Transverse colon (tissue), 4 donors: ENCODE measurements around the gene PAK6. TPM values are rescaled to one million over a fixed set of nuclear protein-coding genes. Genes with fewer than 3 reads are reported as not detected.

ENCODE experiments used
- DNase-seq: peaks from one replicate; pipeline ENCODE4 v3.0.0-alpha.2; 2019
- H3K27ac ChIP-seq, 4 donors: fragments of 200-600 bp; sonication (generic); 2 replicates each; pipeline ENCODE4 v1.5.1; 2016 to 2018; ENCODE audit warnings: inconsistent platforms in 4 of 4
- H3K27me3 ChIP-seq: fragments of 200-600 bp; sonication (generic); 2 replicates; pipeline ENCODE4 v1.5.1; 2017; ENCODE audit warnings: inconsistent platforms
- H3K36me3 ChIP-seq, 4 donors: fragments of 200-600 bp; sonication (generic); 2 replicates each; pipeline ENCODE4 v1.5.1; 2017 to 2019; ENCODE audit warnings: inconsistent platforms in 4 of 4
- H3K4me1 ChIP-seq, 4 donors: fragments of 200-600 bp; sonication (generic); 2 replicates each; pipeline ENCODE4 v1.5.1; 2017 to 2020; ENCODE audit warnings: inconsistent platforms in 4 of 4
- H3K4me3 ChIP-seq, 4 donors: fragments of 200-600 bp; sonication (generic); 1 replicate in 1 of 4; 2 replicates in 3 of 4; pipeline versions ENCODE4 v1.5.1 to v1.6.1; 2017 to 2019; ENCODE audit warnings: inconsistent platforms in 4 of 4
- H3K9me3 ChIP-seq, 2 donors: fragments of 200-600 bp; sonication (generic); 2 replicates each; pipeline ENCODE4 v1.5.1; 2017 to 2019; ENCODE audit warnings: inconsistent platforms in 2 of 2
- CTCF ChIP-seq, 5 experiments: fragments of 200-600 bp in 3 of 5; fragments of 450-650 bp in 2 of 5; sonication (generic) in 3 of 5; IDR thresholded peaks; 1 replicate in 2 of 5; 2 replicates in 3 of 5; pipeline ENCODE4 v1.5.1; 2016 to 2017; ENCODE audit warnings: antibody characterized with exemption in 5 of 5, inconsistent platforms in 3 of 5, mild to moderate bottlenecking in 2 of 5, moderate library complexity in 1 of 5
- EP300 ChIP-seq: sonication (generic); formaldehyde crosslinking; IDR thresholded peaks from one replicate; pipeline ENCODE4 v1.6.1; 2017; ENCODE audit warnings: antibody characterized with exemption, low read depth
- POLR2A ChIP-seq: fragments of 450-650 bp; IDR thresholded peaks from one replicate; pipeline ENCODE4 v1.6.1; 2016; ENCODE audit warnings: antibody characterized with exemption, mild to moderate bottlenecking, moderate library complexity
- POLR2AphosphoS5 ChIP-seq, 3 donors: sonication (generic); formaldehyde crosslinking; IDR thresholded peaks; one replicate each; pipeline ENCODE4 v1.6.1; 2016; ENCODE audit warnings: antibody characterized with exemption in 3 of 3
- WGBS, 2 donors: methylation state at CpG; one replicate each; pipeline ENCODE4 v1.1.5; 2018; ENCODE audit warnings: low coverage in 1 of 2; 5-methylcytosine and 5-hydroxymethylcytosine counted together
- in situ Hi-C, 4 donors: fragments of 200-750 bp; cut with MboI; loops; one replicate each; pipeline versions ENCODE4 v1.15.0 to v1.15.1; 2017; ENCODE audit warnings: low sequenced_read_pairs in 3 of 4, low pct_ligation_motif_present in 1 of 4, low pct_unique_long_range_greater_than_20kb in 1 of 4
- intact Hi-C: fragments of 100-400 bp; cut with DNase I; formaldehyde crosslinking; loops from one replicate; pipeline ENCODE4 v1.15.1; 2023; ENCODE audit warnings: low total_unique reads
- total RNA-seq, 4 donors: library from RNA; depleted of rRNA; stranded (reverse); fragments of >200 nt; gene quantifications; one replicate each; pipeline ENCODE4 v1.1.0, GENCODE V29; 2016

The PAK6 gene
- total RNA-seq, 4 donors from 2014 or later, result 3.0 to 7.5 (median 4.5) TPM

- TF ChIP-seq EP300 (no peak), POLR2A (no peak), POLR2AphosphoS5 (IDR thresholded peaks at IDR 0.05) (no peak), CTCF (IDR thresholded peaks at IDR 0.05) (no peak)
- Histone ChIP-seq H3K4me3 (no peak overlapping the region), H3K4me1 (peaks cover 0 to 3% (median 0%) of the 10 kb centered on the region in 4 donors), H3K27ac (no peak overlapping the region), H3K36me3 (no peaks in the 10 kb centered on the region), H3K9me3 (no peaks in the 10 kb centered on the region), H3K27me3 (no peaks in the 10 kb centered on the region)
- DNase-seq, result no peak
- in situ Hi-C loops (loop anchor here in 2 of 4 donors (5.0 to 25.0 kb wide), 2 partner anchors 50 to 185 kb away; partner anchors contain the start of gene SRP14 (in 1 of the 2)), intact Hi-C loops (loop anchor here (5.0 kb wide), 1 partner anchor 325 kb away; no protein-coding TSS in a partner anchor)
- WGBS, 2 donors, result 91% methylated on average over 6 of the region's 6 CpGs
Measured at GRCh38 chr15:40222131-40222530, 16.7 kb upstream of the PAK6 start.

GRCh38 chr15:40226736-40227135 lies 12.1 kb upstream of the PAK6 start:
- no peak for TF ChIP-seq POLR2A
- no peak for TF ChIP-seq POLR2AphosphoS5 (IDR thresholded peaks at IDR 0.05)
- no peak for TF ChIP-seq EP300
- intact Hi-C loops, result no loop called here
- H3K4me1 ChIP-seq, result no peaks in the 10 kb centered on the region
- H3K36me3 ChIP-seq, result no peaks in the 10 kb centered on the region
- in situ Hi-C loops, result no loop called here
- no peak for DNase-seq
- no peak overlapping the region for H3K4me3 ChIP-seq
- no peak overlapping the region for H3K27ac ChIP-seq
- H3K9me3 ChIP-seq, result no peaks in the 10 kb centered on the region
- H3K27me3 ChIP-seq, result no peaks in the 10 kb centered on the region

GRCh38 chr15:40229316-40229715 lies 9.5 kb upstream of the PAK6 start:
- DNase-seq, result no peak
- no peaks in the 10 kb centered on the region for H3K27me3 ChIP-seq
- intact Hi-C loops, result no loop called here
- no peak overlapping the region for H3K27ac ChIP-seq
- H3K36me3 ChIP-seq, result no peaks in the 10 kb centered on the region
- TF ChIP-seq EP300 (no peak), POLR2AphosphoS5 (IDR thresholded peaks at IDR 0.05) (no peak), CTCF (IDR thresholded peaks at IDR 0.05) (no peak), POLR2A (no peak)
- in situ Hi-C loops, result no loop called here
- 98 to 100% methylated on average over 1 to 5 of the region's 5 CpGs for WGBS, 2 donors
- no peak overlapping the region for H3K4me3 ChIP-seq
- H3K4me1 ChIP-seq, result peaks cover 0 to 6% (median 0%) of the 10 kb centered on the region in 4 donors
- H3K9me3 ChIP-seq, result no peaks in the 10 kb centered on the region

- Histone ChIP-seq H3K4me3 (no peak overlapping the region), H3K36me3 (no peaks in the 10 kb centered on the region), H3K4me1 (peaks cover 0 to 6% (median 0%) of the 10 kb centered on the region in 4 donors), H3K9me3 (no peaks in the 10 kb centered on the region), H3K27ac (no peak overlapping the region), H3K27me3 (no peaks in the 10 kb centered on the region)
- no peak for DNase-seq
- WGBS, 2 donors, result 87 to 100% methylated on average over 1 of the region's 1 CpG
- TF ChIP-seq POLR2AphosphoS5 (IDR thresholded peaks at IDR 0.05), result no peak
- no peak for TF ChIP-seq EP300
- no peak for TF ChIP-seq CTCF (IDR thresholded peaks at IDR 0.05)
- TF ChIP-seq POLR2A, result no peak
- in situ Hi-C loops (no loop called here), intact Hi-C loops (no loop called here)
Measured at GRCh38 chr15:40229956-40230355, 8.9 kb upstream of the PAK6 start.

GRCh38 chr15:40232625-40233070 lies 6.2 kb upstream of the PAK6 start:
- no peaks in the 10 kb centered on the region for H3K27me3 ChIP-seq
- no peaks in the 10 kb centered on the region for H3K36me3 ChIP-seq
- intact Hi-C loops (no loop called here), in situ Hi-C loops (no loop called here)
- DNase-seq, result no peak
- TF ChIP-seq CTCF (IDR thresholded peaks at IDR 0.05) (no peak), POLR2A (no peak), POLR2AphosphoS5 (IDR thresholded peaks at IDR 0.05) (no peak), EP300 (no peak)
- WGBS, 2 donors, result 67 to 78% methylated on average over 1 to 5 of the region's 7 CpGs
- H3K9me3 ChIP-seq, result no peaks in the 10 kb centered on the region
- H3K4me3 ChIP-seq, result no peak overlapping the region
- no peak overlapping the region for H3K27ac ChIP-seq
- peaks cover 0 to 6% (median 0%) of the 10 kb centered on the region in 4 donors for H3K4me1 ChIP-seq
